B cell (primary cell): ENCODE results near the gene TUBG1.

Source experiments
- CTCF ChIP-seq: fragments of 200-600 bp; IDR thresholded peaks from one replicate; pipeline ENCODE4 v1.8.0; 2022; ENCODE audit warnings: antibody characterized with exemption, mild to moderate bottlenecking
- EZH2 ChIP-seq: IDR thresholded peaks from 2 replicates; pipeline ENCODE4 v1.6.1; 2012; ENCODE audit warnings: borderline replicate concordance, low read depth, mild to moderate bottlenecking, moderate library complexity, low read length; ENCODE audit not compliant: insufficient read depth, poor library complexity, severe bottlenecking

- TF ChIP-seq CTCF (no peak), EZH2 (no peak)
These were observed 48.5 kb downstream of the TUBG1 start for GRCh38 chr17:42657824-42658588.
